HepG2 (cell line): ENCODE measurements around the gene CELSR2. TPM values are rescaled to one million over a fixed set of nuclear protein-coding genes. Genes with fewer than 3 reads are reported as not detected.
A peak's percentile ranks its signal among the peaks of the same experiment; 100 is the strongest.

Experiments
- GFI1 ChIP-seq: sonication (generic); formaldehyde crosslinking; IDR thresholded peaks from 2 replicates; pipeline ENCODE4 v1.5.0; 2020; ENCODE audit warnings: missing genetic modification reagents, mild to moderate bottlenecking, borderline replicate concordance
- HNF1B ChIP-seq: sonication (generic); formaldehyde crosslinking; IDR thresholded peaks from 2 replicates; pipeline ENCODE4 v1.5.1; 2020; ENCODE audit warnings: mild to moderate bottlenecking, moderate library complexity, missing genetic modification reagents
- KDM3A ChIP-seq: IDR thresholded peaks from 2 replicates; pipeline ENCODE4 v1.6.1; 2018; ENCODE audit warnings: low read depth, missing compliant biosample characterization
- KLF6 ChIP-seq: IDR thresholded peaks from 2 replicates; pipeline ENCODE4 v1.8.0; 2016; ENCODE audit warnings: missing biosample characterization, missing genetic modification reagents
- LCORL ChIP-seq, 2 experiments: fragments of 450-650 bp in 1 of 2; sonication (generic) in 1 of 2; formaldehyde crosslinking in 1 of 2; IDR thresholded peaks; 2 replicates each; pipeline versions ENCODE4 v1.5.0 to v1.6.1; 2017 to 2020; ENCODE audit warnings: antibody characterized with exemption in 1 of 2, missing genetic modification reagents in 1 of 2
- MAFG ChIP-seq: sonication (generic); formaldehyde crosslinking; IDR thresholded peaks from 2 replicates; pipeline ENCODE4 v1.5.1; 2020; ENCODE audit warnings: mild to moderate bottlenecking, missing genetic modification reagents
- MXD4 ChIP-seq: IDR thresholded peaks from 2 replicates; pipeline ENCODE4 v1.6.1; 2016; ENCODE audit warnings: mild to moderate bottlenecking, missing biosample characterization, missing genetic modification reagents
- NFATC3 ChIP-seq: sonication (generic); formaldehyde crosslinking; IDR thresholded peaks from 2 replicates; pipeline ENCODE4 v1.5.1; 2020; ENCODE audit warnings: mild to moderate bottlenecking, missing genetic modification reagents
- RELA ChIP-seq: sonication (generic); formaldehyde crosslinking; IDR thresholded peaks from 2 replicates; pipeline ENCODE4 v1.4.0; 2020; ENCODE audit warnings: missing genetic modification reagents
- REST ChIP-seq, 2 experiments: IDR thresholded peaks; 2 replicates each; pipeline ENCODE4 v1.6.1; 2011 to 2012; ENCODE audit warnings: low read length in 2 of 2, borderline replicate concordance in 1 of 2, low read depth in 1 of 2, mild to moderate bottlenecking in 1 of 2, moderate library complexity in 1 of 2
- TCF12 ChIP-seq, 2 experiments: fragments of 450-650 bp in 1 of 2; sonication (generic) in 1 of 2; formaldehyde crosslinking in 1 of 2; IDR thresholded peaks; 2 replicates each; pipeline versions ENCODE4 v1.6.1 to v1.8.0; 2017 to 2022; ENCODE audit warnings: antibody characterized with exemption in 1 of 2, mild to moderate bottlenecking in 1 of 2, missing genetic modification reagents in 1 of 2, moderate library complexity in 1 of 2
- ZBTB20 ChIP-seq: sonication (generic); formaldehyde crosslinking; IDR thresholded peaks from 2 replicates; pipeline ENCODE4 v1.8.1; 2023; ENCODE audit warnings: missing genetic modification reagents, low read depth, mild to moderate bottlenecking, borderline replicate concordance
- ZMAT3 ChIP-seq: sonication (generic); formaldehyde crosslinking; conservative IDR thresholded peaks from 2 replicates; pipeline ENCODE4 v1.7.0; 2021; ENCODE audit warnings: missing genetic modification reagents
- ZNF33B ChIP-seq: sonication (generic); formaldehyde crosslinking; IDR thresholded peaks from 2 replicates; pipeline ENCODE4 v1.5.1; 2020; ENCODE audit warnings: mild to moderate bottlenecking, missing genetic modification reagents
- ZNF580 ChIP-seq: IDR thresholded peaks from 2 replicates; pipeline ENCODE4 v1.6.1; 2016; ENCODE audit warnings: low read depth, borderline replicate concordance
- ZSCAN12 ChIP-seq: sonication (generic); formaldehyde crosslinking; IDR thresholded peaks from 2 replicates; pipeline ENCODE4 v1.9.0; 2021; ENCODE audit warnings: mild to moderate bottlenecking, missing genetic modification reagents
- polyA plus RNA-seq, 8 experiments: library from polyadenylated mRNA; depleted of rRNA in 3 of 8; stranded (reverse) in 7 of 8; unstranded in 1 of 8; fragments of >200 nt; fragmentation: Illumina TruSeq in 4 of 8; extraction: Trizol in 4 of 8; gene quantifications; 2 replicates each; pipeline versions ENCODE4 v1.2.1 to v1.2.3, GENCODE V29; 2011 to 2016; ENCODE audit warnings: low read depth in 4 of 8, missing spikeins in 1 of 8, mixed read lengths in 1 of 8; ENCODE audit not compliant: insufficient read depth in 1 of 8
- total RNA-seq, 5 experiments: library from RNA; depleted of rRNA; stranded (reverse); fragments of >200 nt; fragmentation: Illumina TruSeq; extraction: Trizol; gene quantifications; 2 replicates each; pipeline ENCODE4 v1.2.3, GENCODE V29; 2016; ENCODE audit warnings: low read depth in 1 of 5
- TF ChIP-seq, protein P1 (sequence below): sonication (generic); formaldehyde crosslinking; IDR thresholded peaks from 2 replicates; pipeline ENCODE4 v1.4.0; 2020; ENCODE audit warnings: mild to moderate bottlenecking, missing genetic modification reagents, borderline replicate concordance

Gene CELSR2
- total and polyA plus RNA-seq, 2 of the 13 experiments (the other 11 are each of a cell fraction or from before 2014, with no cell fraction given): 4.0 to 6.6 TPM

- TF ChIP-seq GFI1 (no peak), KDM3A (CRISPR knock-in tag) (peak; percentile 12; the same call in 1 of the 2 replicates), ZMAT3 (0 out of 2 replicates have a peak, but pooled peaks have one; percentile 29), MAFG (CRISPR knock-in tag) (no peak), NFATC3 (CRISPR knock-in tag) (peak; percentile 14; the same call in 1 of the 2 replicates), RELA (CRISPR knock-in tag) (no peak), ZBTB20 (CRISPR knock-in tag) (no peak), ZNF580 (CRISPR knock-in tag) (peak; percentile 43; the same call in 1 of the 2 replicates), MXD4 (CRISPR knock-in tag) (peak; percentile 86; the same call in 1 of the 2 replicates), ZSCAN12 (CRISPR knock-in tag) (no peak), ZNF33B (no peak; the same call in 1 of the 2 replicates), KLF6 (CRISPR knock-in tag) (no peak), HNF1B (peak; percentile 31; the same call in 1 of the 2 replicates), LCORL (IDR thresholded peaks at IDR 0.05) (no peak), LCORL (CRISPR knock-in tag; IDR thresholded peaks at IDR 0.05) (0 out of 2 replicates have a peak, but pooled peaks have one; percentile 25), TCF12 (IDR thresholded peaks at IDR 0.05) (no peak), TCF12 (CRISPR knock-in tag; IDR thresholded peaks at IDR 0.05) (0 out of 2 replicates have a peak, but pooled peaks have one; percentile 33), REST (IDR thresholded peaks at IDR 0.05; ENCODE audit: borderline replicate concordance in 1 of 2, low read depth in 1 of 2, low read length in 2 of 2) (no peak)
- TF ChIP-seq, protein P1, sequence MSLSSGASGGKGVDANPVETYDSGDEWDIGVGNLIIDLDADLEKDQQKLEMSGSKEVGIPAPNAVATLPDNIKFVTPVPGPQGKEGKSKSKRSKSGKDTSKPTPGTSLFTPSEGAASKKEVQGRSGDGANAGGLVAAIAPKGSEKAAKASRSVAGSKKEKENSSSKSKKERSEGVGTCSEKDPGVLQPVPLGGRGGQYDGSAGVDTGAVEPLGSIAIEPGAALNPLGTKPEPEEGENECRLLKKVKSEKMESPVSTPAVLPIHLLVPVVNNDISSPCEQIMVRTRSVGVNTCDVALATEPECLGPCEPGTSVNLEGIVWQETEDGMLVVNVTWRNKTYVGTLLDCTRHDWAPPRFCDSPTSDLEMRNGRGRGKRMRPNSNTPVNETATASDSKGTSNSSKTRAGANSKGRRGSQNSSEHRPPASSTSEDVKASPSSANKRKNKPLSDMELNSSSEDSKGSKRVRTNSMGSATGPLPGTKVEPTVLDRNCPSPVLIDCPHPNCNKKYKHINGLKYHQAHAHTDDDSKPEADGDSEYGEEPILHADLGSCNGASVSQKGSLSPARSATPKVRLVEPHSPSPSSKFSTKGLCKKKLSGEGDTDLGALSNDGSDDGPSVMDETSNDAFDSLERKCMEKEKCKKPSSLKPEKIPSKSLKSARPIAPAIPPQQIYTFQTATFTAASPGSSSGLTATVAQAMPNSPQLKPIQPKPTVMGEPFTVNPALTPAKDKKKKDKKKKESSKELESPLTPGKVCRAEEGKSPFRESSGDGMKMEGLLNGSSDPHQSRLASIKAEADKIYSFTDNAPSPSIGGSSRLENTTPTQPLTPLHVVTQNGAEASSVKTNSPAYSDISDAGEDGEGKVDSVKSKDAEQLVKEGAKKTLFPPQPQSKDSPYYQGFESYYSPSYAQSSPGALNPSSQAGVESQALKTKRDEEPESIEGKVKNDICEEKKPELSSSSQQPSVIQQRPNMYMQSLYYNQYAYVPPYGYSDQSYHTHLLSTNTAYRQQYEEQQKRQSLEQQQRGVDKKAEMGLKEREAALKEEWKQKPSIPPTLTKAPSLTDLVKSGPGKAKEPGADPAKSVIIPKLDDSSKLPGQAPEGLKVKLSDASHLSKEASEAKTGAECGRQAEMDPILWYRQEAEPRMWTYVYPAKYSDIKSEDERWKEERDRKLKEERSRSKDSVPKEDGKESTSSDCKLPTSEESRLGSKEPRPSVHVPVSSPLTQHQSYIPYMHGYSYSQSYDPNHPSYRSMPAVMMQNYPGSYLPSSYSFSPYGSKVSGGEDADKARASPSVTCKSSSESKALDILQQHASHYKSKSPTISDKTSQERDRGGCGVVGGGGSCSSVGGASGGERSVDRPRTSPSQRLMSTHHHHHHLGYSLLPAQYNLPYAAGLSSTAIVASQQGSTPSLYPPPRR (CRISPR knock-in tag): no peak
These were observed 35.3 kb upstream of the CELSR2 start, which contains the start of gene SARS1 (continued) for GRCh38 chr1:109213824-109214693.
